Measurements from ENCODE around the gene MDGA2.
"Not testable (repeated sequence)": the region's sequence is repeated elsewhere in the genome, so short reads cannot be mapped to it uniquely, and the experiment has no call there.

The MDGA2 gene

DNA sequence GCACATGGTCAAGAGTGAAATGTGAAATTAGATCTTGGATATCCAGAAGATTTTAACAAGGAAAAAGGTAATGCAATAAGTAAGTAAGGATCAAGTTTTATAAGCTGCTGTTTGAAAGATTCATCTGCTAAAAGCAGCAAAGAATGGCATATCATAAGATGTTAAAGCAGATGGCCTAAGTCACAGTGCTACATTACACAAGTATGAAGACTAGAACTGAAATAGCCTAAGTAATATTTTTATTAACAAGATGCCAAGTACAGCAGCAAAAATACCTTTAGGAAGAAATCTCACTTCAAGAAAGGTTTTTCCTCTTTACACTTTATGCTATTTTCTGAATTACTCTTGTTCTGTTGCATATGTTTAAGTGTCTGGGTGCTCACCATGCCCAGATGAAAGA is 414.1 kb downstream of the MDGA2 start:
- H3K4me3 ChIP-seq (ENCODE audit: control insufficient read depth, low read depth, low read length): no peak overlapping the region
- TF ChIP-seq, protein P1, sequence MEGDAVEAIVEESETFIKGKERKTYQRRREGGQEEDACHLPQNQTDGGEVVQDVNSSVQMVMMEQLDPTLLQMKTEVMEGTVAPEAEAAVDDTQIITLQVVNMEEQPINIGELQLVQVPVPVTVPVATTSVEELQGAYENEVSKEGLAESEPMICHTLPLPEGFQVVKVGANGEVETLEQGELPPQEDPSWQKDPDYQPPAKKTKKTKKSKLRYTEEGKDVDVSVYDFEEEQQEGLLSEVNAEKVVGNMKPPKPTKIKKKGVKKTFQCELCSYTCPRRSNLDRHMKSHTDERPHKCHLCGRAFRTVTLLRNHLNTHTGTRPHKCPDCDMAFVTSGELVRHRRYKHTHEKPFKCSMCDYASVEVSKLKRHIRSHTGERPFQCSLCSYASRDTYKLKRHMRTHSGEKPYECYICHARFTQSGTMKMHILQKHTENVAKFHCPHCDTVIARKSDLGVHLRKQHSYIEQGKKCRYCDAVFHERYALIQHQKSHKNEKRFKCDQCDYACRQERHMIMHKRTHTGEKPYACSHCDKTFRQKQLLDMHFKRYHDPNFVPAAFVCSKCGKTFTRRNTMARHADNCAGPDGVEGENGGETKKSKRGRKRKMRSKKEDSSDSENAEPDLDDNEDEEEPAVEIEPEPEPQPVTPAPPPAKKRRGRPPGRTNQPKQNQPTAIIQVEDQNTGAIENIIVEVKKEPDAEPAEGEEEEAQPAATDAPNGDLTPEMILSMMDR (conservative IDR thresholded peaks at IDR 0.05; ENCODE audit: control insufficient read depth, insufficient read depth, low read depth, low read length): no peak
- no peak for DNase-seq (ENCODE audit: low read depth)

DNA sequence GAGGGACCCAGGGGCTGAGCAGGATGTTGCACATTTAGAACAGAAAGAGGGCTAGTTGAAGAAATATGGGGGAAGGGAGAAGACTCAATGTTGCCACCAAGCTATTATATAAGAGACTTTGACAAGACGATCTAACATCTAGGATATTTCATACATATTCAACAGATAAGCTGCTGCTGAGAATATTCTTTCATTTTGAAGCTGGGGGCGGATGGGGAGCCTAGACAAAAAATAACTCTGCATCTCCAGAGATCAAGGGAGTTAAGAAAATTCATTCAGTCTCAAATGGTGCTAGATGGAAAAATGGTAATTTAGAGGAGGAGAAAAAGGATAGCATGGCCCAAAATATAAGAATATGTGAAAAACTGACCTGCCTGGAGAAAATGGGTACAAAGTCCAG is 415.6 kb downstream of the MDGA2 start:
- DNase-seq (ENCODE audit: low read depth): no peak
- H3K4me3 ChIP-seq (ENCODE audit: control insufficient read depth, low read depth, low read length): no peak overlapping the region
- TF ChIP-seq, protein P1 (conservative IDR thresholded peaks at IDR 0.05; ENCODE audit: control insufficient read depth, insufficient read depth, low read depth, low read length): no peak

DNA sequence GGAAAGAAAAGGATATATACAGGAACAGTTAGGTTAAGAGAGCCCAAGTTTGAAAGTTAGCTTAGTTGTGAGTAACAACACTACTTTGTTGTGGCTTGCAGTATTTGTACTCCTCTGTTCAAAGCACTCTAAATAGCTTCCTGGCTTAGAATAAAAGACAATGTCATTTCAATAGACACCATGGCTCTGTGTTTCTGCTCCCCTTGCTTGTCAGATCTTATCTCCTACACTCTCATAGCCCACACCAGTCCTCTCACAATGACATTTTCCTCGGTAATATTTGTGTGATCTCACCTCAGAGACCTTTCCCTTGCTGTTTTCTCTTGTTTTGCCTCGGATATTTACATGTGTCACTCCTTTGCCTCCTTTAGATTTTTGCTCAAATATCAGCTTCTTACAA is 418.4 kb downstream of the MDGA2 start:
- H3K4me3 ChIP-seq (ENCODE audit: control insufficient read depth, low read depth, low read length): no peak overlapping the region
- no peak for DNase-seq (ENCODE audit: low read depth)
- TF ChIP-seq, protein P1 (conservative IDR thresholded peaks at IDR 0.05; ENCODE audit: control insufficient read depth, insufficient read depth, low read depth, low read length): no peak

DNA sequence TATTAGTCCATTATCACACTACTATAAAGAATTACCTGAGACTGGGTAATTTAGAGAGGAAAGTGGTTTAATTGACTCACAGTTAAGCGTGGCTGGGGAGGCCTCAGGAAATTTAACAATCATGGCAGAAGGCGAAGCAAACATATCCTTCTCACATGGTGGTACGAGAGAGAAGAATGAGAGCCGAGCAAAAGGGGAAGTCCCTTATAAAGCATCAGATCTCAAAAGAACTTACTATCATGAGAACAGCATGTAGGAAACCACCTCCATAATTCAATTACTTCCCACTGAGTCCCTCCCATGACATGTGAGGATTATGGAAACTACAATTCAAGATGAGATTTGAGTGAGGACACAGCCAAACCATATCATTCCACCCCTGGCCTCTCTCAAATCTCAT is 422.6 kb downstream of the MDGA2 start:
- TF ChIP-seq, protein P1 (conservative IDR thresholded peaks at IDR 0.05; ENCODE audit: control insufficient read depth, insufficient read depth, low read depth, low read length): no peak
- H3K4me3 ChIP-seq (ENCODE audit: control insufficient read depth, low read depth, low read length): no peak overlapping the region

DNA sequence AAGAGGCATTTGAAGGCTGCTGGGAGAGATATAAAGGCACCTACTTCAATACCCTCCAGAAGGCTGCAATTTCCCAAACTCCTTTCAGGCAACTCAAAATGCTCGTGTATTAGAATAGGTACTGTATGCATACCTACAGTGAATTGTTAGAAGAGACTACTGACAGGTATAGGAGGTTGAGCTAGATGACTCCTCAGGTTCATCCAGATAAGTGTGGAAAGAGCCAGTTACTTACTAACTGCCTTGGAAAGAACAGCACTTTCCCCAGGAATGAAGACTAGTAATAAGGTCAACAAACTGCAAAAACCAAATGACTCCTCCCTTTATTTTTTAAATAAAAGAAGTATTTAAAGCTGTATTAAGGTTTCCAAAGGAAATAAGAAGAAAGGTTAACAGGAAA is 429.0 kb downstream of the MDGA2 start:
- TF ChIP-seq, protein P1 (conservative IDR thresholded peaks at IDR 0.05; ENCODE audit: control insufficient read depth, insufficient read depth, low read depth, low read length): no peak
- H3K4me3 ChIP-seq (ENCODE audit: control insufficient read depth, low read depth, low read length): no peak overlapping the region
- DNase-seq (ENCODE audit: low read depth): no peak

More for the DNA sequence above, 422.6 kb downstream of the MDGA2 start:
- DNase-seq (ENCODE audit: low read depth): no peak

DNA sequence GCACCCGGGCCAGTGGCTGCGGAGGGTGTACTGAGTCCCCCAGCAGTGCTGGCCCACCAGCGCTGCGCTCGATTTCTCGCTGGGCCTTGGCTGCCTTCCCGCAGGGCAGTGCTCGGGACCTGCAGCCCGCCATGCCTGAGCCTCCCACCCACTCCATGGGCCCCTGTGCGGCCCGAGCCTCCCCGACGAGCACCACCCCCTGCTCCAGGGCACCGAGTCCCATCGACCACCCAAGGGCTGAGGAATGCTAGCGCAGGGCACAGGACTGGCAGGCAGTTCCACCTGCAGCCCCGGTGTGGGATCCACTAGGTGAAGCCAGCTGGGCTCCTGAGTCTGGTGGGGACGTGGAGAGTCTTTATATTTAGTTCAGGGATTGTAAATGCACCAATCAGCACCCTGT is 432.8 kb downstream of the MDGA2 start:
- not testable (repeated sequence) for H3K4me3 ChIP-seq (ENCODE audit: control insufficient read depth, low read depth, low read length); DNase-seq (ENCODE audit: low read depth)

DNA sequence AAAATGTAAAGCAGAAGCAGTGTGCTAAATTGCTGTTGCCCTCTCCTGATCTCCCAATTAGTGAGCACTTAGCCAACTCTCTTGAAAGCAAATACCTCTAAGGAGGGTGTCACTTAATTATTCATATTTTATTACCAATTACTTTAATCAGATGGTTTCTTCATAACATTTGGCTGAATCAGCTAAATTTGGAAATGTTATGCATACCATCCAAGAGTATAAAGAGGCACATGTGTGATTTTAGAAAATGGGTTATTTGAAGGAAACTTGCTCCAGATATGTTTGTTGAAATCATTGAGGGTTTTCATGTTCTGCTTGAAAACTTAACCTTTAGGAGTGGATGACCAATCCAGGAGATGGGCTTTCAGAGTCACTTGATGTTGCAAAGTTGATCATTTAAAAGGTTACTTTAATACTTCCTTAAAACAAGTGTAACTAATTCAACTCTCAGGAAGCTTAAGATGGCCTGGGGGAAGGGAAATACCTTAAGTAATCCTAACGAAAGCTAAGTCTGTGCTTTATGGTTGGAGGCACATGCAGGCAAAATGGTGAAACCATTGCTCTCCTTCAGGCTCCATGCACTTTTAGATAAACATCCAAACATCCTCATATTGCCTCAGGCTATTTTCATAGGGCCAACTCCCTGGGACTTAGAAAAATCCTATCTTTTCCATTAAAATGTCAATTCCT is 434.5 kb downstream of the MDGA2 start:
- TF ChIP-seq, protein P1 (conservative IDR thresholded peaks at IDR 0.05; ENCODE audit: control insufficient read depth, insufficient read depth, low read depth, low read length): no peak
- H3K4me3 ChIP-seq (ENCODE audit: control insufficient read depth, low read depth, low read length): no peak overlapping the region
- DNase-seq (ENCODE audit: low read depth): no peak
